A172 (cell line): ENCODE data around the gene ARID1B. TPM values are rescaled to one million over a fixed set of nuclear protein-coding genes. Genes with fewer than 3 reads are reported as not detected.

Experiments
- DNase-seq: peaks from one replicate; pipeline ENCODE4 v3.0.0-alpha.2; 2015; ENCODE audit warnings: low spot score
- total RNA-seq: library from RNA; depleted of rRNA; stranded (reverse); fragments of >200 nt; shearing (Covaris generic); gene quantifications from 2 replicates; pipeline ENCODE4 v1.2.3, GENCODE V29; 2014

ARID1B gene
- total RNA-seq, 1 experiment from 2014 or later: 14.4 TPM

DNA sequence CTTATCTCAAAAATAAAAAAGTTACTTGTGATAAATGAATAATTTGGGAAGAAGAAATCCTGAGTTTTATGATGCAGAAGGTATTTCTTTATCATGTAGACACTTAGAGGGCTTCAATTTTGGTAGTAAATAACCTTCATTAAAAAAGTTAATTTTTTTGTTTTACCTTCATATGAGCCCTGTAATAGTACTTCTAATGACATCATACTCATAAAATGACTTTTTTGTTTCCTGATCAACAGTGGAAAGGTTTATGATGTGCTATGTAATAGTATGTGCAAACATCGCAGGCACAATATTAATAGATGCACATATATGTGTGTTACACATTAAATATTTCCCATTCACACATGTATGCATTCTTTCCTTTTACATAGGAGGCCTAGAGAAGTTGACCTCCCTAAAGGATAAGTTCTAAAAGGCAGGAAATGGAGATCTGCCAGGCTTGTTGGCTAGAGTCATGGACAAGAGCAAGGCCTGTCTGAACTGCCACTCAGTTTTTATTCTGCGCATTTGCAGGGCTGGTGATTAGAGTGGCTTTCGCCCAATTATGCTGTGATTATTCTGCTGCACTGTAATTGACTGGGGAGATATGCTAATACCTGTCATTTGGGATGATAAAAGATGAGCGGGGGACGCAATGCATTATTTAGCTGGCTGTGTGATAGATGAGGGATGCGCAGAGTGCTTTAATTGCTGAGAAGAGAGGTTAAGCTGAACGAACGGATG lies 273.5 kb downstream of the ARID1B start:
- DNase-seq: no peak

DNA sequence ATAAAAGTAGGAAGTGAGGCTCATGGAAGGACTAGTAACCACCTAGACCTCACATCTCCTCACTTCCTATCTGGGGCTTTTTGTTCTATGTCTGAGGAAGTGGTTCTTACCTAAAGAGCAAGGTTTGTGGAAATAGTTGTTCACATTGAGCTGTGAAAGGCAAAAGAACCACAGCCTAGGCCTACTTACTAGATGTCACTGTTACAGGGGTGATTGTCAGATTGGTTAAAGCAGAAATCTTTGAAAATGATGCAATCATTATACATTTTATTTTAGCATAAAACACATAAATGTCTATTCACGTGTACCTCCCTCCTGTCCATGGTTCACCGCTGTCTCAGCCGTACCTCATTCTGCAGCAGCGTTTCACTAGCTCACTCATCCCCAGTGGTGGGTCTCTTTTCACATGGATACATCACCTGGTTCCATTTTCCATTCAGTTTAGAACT lies 277.4 kb downstream of the ARID1B start:
- DNase-seq: no peak

DNA sequence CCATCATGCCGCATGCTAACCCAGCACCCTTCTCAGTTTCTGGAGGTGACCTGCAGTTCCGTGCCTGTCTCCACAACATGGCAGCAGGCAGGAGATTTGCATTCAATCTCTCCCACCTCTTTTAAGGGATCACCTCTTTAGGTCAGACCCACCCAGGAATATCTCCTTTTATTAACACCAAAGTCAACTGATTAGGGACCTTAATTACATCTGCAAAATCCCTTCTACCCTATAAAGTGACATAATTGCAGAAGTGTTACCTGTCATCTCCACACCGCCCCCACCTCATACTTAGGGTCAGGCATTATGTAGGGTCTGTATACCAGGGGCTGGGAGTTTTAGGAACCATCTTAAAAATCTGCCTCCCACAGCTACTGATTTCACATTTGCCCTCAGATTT lies 278.7 kb downstream of the ARID1B start:
- no peak for DNase-seq

DNA sequence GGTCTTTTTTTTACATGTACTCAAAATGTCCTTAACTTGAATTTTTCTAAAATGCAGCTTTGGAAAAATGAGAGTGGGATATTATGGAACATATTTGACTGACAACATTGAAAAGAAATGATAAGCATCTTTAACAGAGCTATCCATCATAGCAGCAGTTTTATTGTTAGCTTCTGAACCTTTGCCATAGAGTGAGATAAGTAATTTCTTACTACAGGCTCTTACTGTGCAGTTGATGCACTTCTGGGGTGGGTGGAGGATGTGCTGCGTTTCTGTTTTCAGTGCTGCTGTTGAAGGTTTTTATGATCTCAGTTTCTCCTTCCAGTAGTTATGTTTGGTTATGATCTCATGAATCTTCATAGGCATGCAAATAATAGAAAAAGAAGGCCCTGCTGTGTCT lies 279.1 kb downstream of the ARID1B start:
- DNase-seq: no peak

DNA sequence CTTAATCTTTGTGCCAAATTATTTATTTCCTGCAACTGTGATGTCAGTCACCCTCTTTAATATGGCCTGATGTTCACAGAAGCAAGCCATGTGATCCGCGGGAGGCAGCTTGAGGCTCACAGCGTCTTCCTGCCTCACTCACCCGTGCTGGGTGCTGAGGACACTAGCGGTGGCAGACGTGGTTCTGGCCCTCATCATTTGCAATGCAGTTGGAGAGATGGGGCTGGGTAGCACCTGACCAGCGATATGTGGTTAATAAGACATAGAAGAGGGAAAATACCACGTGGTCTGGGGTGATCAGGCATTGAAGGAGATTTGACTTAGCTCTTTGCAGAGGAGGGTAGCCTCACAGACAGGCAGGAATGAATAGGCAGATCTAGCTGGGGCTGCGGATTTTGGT lies 281.4 kb downstream of the ARID1B start:
- no peak for DNase-seq

DNA sequence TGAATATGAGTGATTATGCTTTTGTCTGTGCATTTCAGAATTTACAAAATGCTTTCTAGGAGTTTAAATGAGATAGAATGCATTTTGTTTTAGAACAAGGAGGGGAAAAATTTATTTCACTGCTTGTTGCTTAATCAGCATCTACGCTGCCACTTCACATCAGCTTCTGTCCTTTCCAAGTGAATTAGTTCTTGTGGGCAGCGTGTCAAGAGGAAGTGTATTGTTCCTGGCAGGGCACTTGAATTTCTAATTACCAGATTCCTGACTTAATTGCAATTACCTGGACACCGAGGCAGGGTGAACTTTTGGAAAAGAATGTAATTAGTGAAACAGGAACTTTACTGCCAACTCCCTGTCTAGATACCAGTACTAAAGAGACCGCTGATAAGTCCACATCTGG lies 282.6 kb downstream of the ARID1B start:
- peak; percentile 11 for DNase-seq

DNA sequence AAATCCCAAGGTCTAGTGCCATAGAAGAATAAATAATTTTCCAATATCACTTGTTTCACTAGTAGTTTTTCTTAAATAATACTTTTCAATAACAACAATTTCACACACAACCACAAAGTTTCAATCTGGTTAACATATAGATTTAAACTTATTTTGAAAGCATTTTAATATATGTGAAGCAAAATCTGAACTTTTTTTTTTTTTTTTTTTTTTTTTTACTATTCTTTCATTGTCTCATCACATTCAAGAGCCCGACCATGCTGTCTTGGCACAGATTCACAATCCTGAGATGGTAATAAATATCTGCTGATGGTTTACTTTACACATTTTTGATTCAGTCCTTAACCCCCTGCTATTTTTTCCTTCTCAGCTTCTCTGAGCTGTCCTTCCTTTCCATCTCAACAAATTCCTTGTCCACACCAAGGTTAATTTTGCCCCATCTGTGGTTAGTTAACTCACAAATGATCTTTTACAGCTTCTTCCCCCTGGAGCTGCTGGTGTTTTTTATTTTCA lies 283.3 kb downstream of the ARID1B start:
- DNase-seq: no peak

DNA sequence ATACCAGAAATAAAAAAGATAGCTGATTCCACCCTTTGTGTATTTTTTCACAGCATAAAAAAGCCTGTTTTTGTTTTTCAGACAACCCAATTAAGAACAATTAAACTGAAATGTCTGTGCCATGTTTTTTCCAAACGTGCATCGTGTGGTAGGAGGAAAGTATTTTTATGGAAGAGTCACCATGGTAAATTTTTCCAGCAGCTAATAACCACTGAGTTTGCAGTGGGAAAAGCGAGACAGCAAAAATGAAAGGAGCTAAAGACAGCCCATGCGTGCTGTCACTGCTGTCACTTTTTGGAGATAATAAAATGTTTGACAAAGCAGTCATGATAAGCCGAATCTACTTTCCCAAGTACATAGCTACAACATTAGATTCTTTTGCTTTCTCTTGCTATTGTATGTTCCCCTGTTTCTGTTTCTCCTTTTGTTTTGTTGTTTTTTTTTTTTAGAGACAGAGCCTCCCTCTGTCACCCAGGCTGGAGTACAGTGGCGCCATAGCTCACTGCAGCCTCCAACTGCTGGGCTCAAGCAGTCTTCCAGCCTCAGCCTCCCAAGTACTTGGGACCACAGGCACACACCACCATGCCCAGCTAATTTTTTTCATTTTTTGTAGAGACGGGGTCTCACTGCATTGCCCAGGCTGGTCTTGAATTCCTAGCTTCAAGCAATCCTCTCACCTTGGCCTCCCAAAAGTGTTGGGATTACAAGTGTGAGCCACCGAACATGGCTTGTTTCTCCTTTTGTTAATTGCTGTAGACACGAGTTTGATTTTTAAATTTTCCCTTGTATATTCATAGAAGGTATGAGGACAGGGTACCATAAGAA lies 284.8 kb downstream of the ARID1B start:
- DNase-seq: no peak

DNA sequence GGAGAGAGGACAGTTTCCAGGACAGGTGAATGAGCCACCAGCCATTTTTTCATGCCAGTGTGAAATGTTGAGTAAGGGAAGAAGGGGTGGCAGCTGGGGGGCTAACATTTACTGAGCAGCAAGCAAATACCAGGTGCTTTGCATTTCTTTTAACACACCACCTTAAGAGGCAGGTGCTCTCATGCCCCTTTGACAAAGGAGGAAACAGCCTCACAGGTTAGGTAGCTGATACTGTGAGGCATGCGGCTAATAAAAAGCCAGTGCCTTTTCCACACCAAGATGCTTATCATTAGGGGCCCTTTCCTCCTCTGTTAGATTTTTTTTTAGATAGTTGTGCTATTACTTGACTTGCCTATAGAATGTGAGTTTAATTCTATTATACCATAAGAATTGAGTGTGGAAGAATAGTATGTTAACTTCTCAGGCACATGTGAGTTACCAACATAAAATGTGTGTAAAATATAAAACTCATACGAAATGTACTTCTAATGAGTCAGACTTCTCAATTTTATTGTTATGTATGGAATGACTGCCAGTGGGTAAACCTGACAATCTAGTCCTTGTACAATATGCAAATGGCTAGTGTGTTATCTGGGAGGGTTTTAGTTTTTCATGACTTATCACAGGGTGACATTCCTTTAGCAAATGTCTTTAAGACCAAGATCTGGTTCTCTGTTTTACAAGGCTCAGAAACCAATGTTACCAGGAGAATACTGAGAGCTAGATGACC lies 286.2 kb downstream of the ARID1B start:
- no peak for DNase-seq

DNA sequence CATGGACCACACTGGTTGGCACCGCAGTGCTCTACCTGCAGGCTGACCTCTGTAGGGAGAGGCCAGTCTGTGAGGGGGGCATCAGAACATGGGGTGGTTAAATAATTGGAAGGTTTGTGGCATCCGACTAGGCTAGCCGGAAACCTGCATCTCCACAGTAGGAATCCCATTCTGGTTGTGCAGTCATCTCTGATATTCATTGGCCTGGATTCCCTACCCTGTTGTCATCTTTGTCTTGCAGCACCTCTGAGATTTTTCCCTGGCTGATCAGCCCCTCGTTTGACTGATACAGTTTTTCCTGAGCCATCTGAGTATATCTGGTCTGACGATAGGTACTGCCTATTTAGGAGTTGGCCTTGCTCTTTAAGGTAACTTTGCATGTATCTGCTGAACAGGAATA lies 286.7 kb downstream of the ARID1B start:
- no peak for DNase-seq

DNA sequence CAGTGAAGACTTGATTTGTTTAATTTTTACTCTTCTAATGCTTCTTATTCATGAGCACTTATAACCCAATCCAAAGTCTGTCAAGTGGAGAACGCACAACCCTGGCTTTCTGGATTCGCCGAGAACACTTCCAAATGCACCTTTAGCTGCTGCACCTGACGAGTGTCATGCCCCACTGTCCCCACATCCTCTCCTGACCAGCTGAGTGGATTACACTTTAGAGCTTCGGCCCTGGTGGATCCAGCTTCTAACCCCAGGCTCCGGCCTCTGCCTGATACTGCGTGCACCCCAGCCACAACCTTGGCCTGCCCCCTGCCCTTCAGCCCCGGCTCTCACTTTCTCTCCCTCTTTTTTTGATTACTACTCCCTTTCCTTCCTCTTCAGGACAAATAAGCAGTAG lies 287.3 kb downstream of the ARID1B start:
- DNase-seq: no peak

DNA sequence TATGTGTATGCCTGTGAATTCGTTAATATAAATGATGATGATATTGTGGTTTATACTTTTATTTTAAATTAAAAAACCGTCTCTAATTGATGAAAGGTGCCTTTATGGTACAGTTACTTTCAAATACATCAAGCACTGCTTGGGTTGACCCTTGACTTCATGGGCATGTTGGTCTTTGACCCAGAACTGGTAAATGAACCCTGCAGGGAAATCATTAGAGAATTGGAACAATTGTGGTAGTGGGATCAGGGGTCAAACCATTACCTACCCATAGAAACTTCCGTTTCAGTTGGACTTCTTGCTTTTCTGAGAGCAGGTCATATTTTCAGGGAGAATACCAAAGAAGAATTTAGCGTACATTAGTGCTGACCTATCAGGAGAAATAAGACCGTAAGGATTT lies 288.2 kb downstream of the ARID1B start:
- DNase-seq: no peak

DNA sequence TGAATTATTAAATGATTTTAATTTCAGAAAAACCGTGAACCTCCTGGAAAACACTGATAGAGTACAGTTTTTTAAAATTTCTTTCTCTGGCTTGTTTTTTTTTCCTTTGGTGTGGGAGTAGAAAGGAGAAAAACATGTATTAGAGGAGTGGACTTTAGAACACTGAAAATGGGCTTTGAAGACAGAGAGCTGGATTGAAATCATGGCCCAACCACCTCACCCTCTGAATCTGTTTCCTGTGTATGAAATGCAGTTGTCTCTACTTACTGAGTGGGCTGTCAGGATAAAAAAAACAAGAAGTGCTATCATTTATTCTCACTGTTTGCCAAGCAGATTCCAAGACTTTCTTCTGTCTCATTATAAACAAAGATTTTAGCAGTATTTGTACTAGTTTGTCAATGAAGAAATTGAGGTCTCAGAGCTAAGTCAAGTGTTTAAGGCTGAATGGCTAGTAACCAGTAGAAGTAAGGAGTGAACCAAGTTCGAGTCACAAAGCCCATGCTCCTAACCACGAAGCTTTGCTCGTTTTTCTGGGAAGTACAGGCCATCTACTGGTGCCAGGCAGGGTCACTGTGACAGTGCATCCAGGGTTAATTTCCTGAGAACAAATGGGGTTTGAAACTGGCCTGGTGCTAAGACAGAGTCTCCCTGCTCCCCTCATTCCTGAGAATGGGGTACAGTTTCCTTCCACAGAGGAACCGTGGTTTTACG lies 289.8 kb downstream of the ARID1B start:
- no peak for DNase-seq

DNA sequence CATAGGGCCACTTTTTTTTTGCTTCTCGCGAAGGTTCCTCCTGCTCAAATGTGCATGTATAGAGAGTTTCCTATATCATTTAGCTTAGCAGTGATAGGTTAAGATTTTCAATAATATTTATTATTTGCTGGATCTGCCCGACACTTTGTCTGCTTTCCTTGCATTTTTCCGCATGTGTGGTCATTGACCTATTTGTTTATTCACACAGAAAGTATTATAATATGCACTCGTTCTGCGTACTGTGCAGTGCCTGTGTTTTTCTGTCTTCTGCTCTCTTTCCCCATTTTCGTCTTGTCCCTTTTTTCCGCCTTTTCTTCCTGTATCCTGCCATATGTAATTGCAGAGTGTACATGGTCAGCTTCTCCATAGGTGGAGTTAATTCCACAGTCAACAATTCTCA lies 290.3 kb downstream of the ARID1B start:
- DNase-seq: no peak

DNA sequence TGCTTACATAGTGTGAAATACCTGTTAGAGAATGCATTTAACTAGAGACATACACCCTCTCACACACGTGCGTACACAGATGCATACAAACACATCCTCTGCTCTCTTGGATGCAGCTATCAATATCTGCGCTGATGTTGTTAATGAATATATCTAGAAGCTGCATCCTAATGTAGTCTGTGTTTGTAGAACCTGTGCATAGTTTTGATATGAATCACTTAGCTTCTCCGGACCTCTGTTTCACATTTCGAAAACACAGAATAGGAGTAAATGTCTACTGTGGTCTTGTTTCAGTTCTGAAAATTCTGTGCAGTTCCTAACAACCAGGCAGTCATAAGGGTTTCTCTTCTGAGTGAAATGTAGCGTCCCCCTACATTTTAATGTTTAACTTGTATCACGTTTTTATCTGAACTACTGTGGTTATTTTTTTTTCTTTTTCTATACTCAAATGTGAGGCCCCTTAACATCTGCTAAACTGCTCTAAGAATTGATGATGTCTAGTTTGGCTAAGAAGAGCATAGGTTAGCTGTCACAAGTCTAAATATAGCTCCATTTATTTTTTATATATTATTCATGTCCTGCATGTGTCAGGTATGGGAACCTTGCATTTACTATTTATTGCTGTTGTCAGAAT lies 291.6 kb downstream of the ARID1B start:
- no peak for DNase-seq

DNA sequence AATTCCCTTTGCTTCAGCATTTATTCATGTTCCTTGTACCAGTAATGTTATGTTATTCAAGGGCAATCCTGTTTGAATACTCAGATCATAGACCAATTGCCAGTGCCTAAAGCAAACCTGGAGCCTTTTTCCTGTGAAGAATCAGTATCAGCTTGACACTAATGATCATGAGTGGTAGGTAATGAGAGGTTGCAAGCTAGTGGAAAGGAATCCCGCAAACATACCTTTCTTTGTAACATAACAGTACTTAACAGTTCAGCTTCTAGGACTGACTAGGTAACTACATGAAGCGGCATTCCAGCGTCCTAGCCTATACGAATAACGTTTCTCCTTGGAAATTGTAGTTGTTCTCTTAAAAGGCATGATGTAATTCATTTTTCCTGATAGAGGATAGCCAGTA lies 292.4 kb downstream of the ARID1B start:
- DNase-seq: no peak

DNA sequence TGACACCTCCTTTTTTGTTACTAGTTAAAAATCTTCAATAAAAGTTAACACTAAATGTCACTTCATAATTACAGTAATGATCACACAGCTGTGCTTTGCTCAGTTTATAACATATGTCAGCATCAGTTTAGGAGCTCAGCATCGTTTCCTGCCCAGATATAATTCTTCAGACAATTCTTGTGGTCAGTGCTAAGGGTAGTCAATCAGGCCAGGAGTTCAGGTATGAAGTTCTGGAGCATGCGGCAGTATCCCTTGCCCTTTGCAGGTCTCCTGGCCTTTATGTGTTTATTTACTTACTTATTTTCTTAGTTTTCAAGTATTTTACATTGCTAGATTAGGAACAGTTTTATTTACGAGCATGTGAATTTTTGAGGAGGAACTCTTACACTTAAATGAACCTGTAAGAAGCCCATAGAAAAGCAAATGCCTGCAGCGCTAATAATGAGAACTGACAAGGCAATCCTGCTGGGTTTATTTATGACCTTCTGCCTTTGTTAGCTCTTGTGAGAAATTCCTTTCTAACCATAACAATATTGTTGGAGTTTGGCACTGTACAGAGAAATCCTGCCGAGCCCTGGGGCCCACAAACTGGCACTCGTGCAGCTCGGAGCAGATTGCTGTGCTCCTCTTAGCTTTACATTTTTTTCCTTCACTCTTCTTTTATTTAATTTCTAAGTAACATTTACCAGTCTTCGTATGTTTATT lies 293.4 kb downstream of the ARID1B start:
- peak; percentile 63 for DNase-seq

DNA sequence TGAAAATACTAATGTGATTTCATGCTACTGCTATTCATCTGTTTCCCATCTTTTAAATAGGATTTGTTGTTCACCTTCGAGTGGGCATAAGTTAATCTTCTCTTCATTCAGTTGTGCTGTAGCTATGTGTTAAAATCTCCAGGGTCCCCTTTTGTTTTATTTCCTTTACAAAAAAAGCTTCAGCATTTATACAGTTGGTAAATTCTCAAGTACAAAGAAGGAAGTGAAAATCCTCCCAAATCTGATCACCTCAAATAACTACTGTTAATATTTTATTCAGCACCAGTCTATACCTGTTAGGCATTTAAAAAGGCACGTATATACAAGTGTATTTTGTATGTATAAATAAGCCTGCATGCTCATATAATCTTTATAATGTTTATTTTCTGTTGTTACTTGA lies 294.9 kb downstream of the ARID1B start:
- no peak for DNase-seq

DNA sequence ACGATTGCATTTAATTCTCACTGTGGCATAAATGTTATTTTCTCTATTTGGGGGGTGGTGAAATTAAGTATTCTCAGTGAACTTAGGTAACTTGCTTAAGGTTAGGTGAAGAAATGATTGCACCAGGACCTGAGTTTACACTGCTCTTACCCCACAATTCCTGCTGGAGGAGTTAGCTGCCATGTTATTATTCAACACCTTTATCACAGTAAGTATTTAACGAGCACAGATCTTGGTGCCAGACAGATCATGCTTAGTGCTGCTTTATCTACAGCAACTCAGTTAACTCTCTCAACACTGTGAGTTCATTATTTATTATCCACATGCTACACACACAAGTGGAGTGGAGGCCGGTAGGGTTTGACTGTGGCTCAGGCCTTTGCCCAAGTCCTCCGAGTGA lies 296.4 kb downstream of the ARID1B start:
- DNase-seq: no peak

DNA sequence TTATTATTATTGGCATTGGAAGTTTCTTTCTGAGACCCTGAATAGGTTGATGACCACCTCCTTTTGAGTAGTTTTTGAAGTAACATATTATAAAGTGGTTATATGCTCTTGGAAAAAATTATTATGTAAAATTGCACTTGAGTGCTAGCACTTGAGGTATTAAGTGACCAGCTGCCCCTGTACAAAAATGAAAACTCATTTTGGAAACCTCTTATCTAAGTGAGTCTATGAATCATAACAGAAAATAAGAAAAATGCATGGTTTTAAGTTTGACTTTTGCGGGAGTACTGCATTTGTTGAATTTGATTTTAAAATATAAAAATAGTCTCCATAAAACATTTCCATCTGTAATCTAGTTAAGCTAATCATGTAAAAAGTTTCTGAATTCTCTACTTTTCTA lies 297.8 kb downstream of the ARID1B start:
- no peak for DNase-seq
